Endothelial cell of umbilical vein (primary cell): Measurements from ENCODE around the gene PRSS22.

Source experiments
- POLR2AphosphoS5 ChIP-seq: IDR thresholded peaks from 2 replicates; pipeline ENCODE4 v1.6.1; 2012; ENCODE audit warnings: low read depth, mild to moderate bottlenecking, control low read depth, low read length, moderate library complexity; ENCODE audit not compliant: insufficient read depth
- TF ChIP-seq, protein P1 (sequence below), 2 donors: IDR thresholded peaks; 1 replicate in 1 of 2; 2 replicates in 1 of 2; pipeline ENCODE4 v1.5.1; 2011; ENCODE audit warnings: low read length in 2 of 2, mild to moderate bottlenecking in 2 of 2, moderate library complexity in 2 of 2, control low read depth in 1 of 2, inconsistent platforms in 1 of 2, low read depth in 1 of 2; ENCODE audit not compliant: insufficient read depth in 1 of 2; ENCODE audit errors: extremely low read depth in 1 of 2

DNA sequence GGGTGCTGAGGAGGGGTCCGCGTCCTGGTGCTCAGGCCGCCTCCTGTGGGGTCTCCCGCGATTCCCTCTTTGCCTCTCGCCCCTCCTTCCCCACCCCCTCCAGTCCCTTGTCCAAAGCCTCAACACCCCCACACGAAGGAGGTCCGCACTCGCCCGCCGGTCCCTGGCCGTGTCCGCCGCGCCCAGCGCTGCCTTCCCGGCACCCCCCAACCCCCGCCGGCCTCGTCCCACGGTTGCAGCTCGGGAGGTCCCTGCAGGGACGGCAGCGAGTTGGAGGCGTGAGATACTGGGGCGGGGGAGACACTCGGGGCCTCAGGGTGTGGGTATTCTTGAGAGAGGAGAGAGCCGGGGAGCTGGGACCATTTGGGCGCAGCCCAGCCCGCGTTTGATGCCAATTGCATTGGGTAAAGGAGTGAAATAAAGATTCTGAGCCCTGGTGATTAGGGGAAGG, 25.5 kb upstream of the PRSS22 start:
- TF ChIP-seq, protein P1, sequence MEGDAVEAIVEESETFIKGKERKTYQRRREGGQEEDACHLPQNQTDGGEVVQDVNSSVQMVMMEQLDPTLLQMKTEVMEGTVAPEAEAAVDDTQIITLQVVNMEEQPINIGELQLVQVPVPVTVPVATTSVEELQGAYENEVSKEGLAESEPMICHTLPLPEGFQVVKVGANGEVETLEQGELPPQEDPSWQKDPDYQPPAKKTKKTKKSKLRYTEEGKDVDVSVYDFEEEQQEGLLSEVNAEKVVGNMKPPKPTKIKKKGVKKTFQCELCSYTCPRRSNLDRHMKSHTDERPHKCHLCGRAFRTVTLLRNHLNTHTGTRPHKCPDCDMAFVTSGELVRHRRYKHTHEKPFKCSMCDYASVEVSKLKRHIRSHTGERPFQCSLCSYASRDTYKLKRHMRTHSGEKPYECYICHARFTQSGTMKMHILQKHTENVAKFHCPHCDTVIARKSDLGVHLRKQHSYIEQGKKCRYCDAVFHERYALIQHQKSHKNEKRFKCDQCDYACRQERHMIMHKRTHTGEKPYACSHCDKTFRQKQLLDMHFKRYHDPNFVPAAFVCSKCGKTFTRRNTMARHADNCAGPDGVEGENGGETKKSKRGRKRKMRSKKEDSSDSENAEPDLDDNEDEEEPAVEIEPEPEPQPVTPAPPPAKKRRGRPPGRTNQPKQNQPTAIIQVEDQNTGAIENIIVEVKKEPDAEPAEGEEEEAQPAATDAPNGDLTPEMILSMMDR (IDR thresholded peaks at IDR 0.05; ENCODE audit: extremely low read depth in 1 of 2, insufficient read depth in 1 of 2, low read depth in 1 of 2, low read length in 2 of 2), result no peak
- TF ChIP-seq POLR2AphosphoS5, result no peak
